Heart left ventricle (tissue), 16 donors: Measurements from ENCODE around the gene FOXK1. TPM values are rescaled to one million over a fixed set of nuclear protein-coding genes. Genes with fewer than 3 reads are reported as not detected.

ENCODE experiments used
- ATAC-seq, 4 donors: fragments of 200-7000 bp; cut with Tn5 transposase; one replicate each; pipeline ENCODE4 v1.9.1; 2020 to 2022; ENCODE audit warnings: moderate library complexity in 4 of 4, mild to moderate bottlenecking in 3 of 4, moderate number of reproducible peaks in 1 of 4
- DNase-seq, 5 donors: peaks; one replicate each; pipeline ENCODE4 v3.0.0-alpha.2; 2020
- H3K27ac ChIP-seq, 12 donors: fragments of 200-600 bp; sonication (generic) in 4 of 12; one replicate each; pipeline versions ENCODE4 v1.5.0 to v1.8.0; 2016 to 2022; ENCODE audit warnings: mild to moderate bottlenecking in 2 of 12
- H3K27me3 ChIP-seq, 9 donors: fragments of 200-600 bp; sonication (generic) in 2 of 9; one replicate each; pipeline versions ENCODE4 v1.5.1 to v1.8.0; 2016 to 2022; ENCODE audit warnings: mild to moderate bottlenecking in 3 of 9
- H3K36me3 ChIP-seq, 9 donors: fragments of 200-600 bp; sonication (generic) in 2 of 9; one replicate each; pipeline versions ENCODE4 v1.5.0 to v1.8.0; 2018 to 2022; ENCODE audit warnings: mild to moderate bottlenecking in 2 of 9
- H3K4me1 ChIP-seq, 12 donors: fragments of 200-600 bp; sonication (generic) in 4 of 12; one replicate each; pipeline versions ENCODE4 v1.5.0 to v1.8.0; 2016 to 2022; ENCODE audit warnings: mild to moderate bottlenecking in 3 of 12
- H3K4me3 ChIP-seq, 12 donors: fragments of 200-600 bp; sonication (generic) in 4 of 12; one replicate each; pipeline versions ENCODE4 v1.5.0 to v1.8.0; 2017 to 2022; ENCODE audit warnings: mild to moderate bottlenecking in 9 of 12, moderate library complexity in 4 of 12
- H3K9me3 ChIP-seq, 12 donors: fragments of 200-600 bp; sonication (generic) in 4 of 12; one replicate each; pipeline versions ENCODE4 v1.5.0 to v1.8.0; 2016 to 2022; ENCODE audit warnings: mild to moderate bottlenecking in 1 of 12
- POLR2A ChIP-seq, 2 donors: fragments of 450-650 bp; IDR thresholded peaks; one replicate each; pipeline ENCODE4 v1.6.1; 2017; ENCODE audit warnings: antibody characterized with exemption in 2 of 2, mild to moderate bottlenecking in 2 of 2, moderate library complexity in 2 of 2
- WGBS, 4 donors: extraction: QIAGEN DNeasy Blood & Tissue Kit in 2 of 4; methylation state at CpG; one replicate each; pipeline versions ENCODE4 v1.1.5 to v1.1.7; 2013 to 2018; 5-methylcytosine and 5-hydroxymethylcytosine counted together
- intact Hi-C, 10 donors: fragments of 100-400 bp; cut with DNase I; formaldehyde crosslinking; loops; one replicate each; pipeline versions ENCODE4 v1.11.1 to v1.14.2; 2022
- polyA plus RNA-seq, 2 donors: library from polyadenylated mRNA; stranded (reverse); fragments of 200-250 nt; gene quantifications; one replicate each; pipeline ENCODE4 v1.2.3, GENCODE V29; 2013
- total RNA-seq, 9 donors: library from RNA; depleted of rRNA in 2 of 9; stranded (reverse); fragments of >200 nt in 2 of 9; fragmentation: NEBNext Ultra II Directional in 3 of 9; extraction: Animal tissue kit (Norgen Biotek cat#: 25700) in 3 of 9; gene quantifications; one replicate each; pipeline versions ENCODE4 v1.1.0 to v1.2.4, GENCODE V29; 2016 to 2023
- TF ChIP-seq, protein P1 (sequence below), 12 donors: fragments of 200-600 bp; sonication (generic) in 4 of 12; IDR thresholded peaks; one replicate each; pipeline versions ENCODE4 v1.5.0 to v1.8.0; 2018 to 2022; ENCODE audit warnings: antibody characterized with exemption in 12 of 12, mild to moderate bottlenecking in 5 of 12
- donor health status: ischemic (EF 13 %, LVEDD 7.1; RV severe dilation, severe dysfunction).
- donor health status: healthy with polysubstance abuse.
- donor health status: DM: no; HTN: yes; CAD: no.
- donor health status: DM: no; HTN: no; CAD: no.
- donor health status: ischemic (EF 25% LVEDD 6.9; RV normal size, moderate dysfunction).
- donor health status: ischemic (EF 25% LVEDD 5.7; RV mildly dilated, moderate dysfunction).
- donor health status: healthy.
- donor health status: DM: yes; HTN: yes; CAD: no.
- donor health status: ischemic (EF 35%, LVEDD 5.7; RV mildly dilated, moderate dysfunction).
- donor health status: nonischemic (EF 11% LVEDD 7.7; RV severe dilation, severe dysfunction).
- donor health status: DM: yes; HTN: yes; CAD: no.
- donor health status: PGD.
- donor health status: ischemic (EF 29% LVEDD 5.4; RV normal size, mild dysfunction).
- donor health status: nonischemic (EF 23%, LVEDD 6.1; RV moderate dilation, normal function).

Gene FOXK1
- total and polyA plus RNA-seq, 11 donors = 9.3 to 43.7 (median 19.8) TPM

DNA sequence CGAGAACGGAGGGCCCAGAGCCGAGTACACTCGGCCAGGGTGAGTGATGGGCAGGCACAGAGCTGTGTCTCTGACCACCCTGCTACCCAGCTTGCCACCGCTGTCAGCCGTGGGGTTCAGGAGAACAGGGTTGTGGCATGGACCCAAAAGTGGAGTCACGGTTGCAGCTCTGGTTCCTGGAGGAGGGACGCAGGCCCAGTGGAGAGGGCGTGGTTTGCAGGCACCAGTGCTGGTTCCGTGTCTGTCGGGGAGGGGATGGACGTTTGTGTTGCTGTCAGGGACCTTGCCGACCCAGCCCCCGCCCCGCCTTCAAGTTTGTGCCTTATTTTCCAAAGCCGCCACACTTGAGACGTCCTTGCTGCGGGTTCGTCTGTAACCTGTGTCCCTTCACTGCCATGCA is 48.2 kb downstream of the FOXK1 start:
- Histone ChIP-seq H3K9me3 (no peaks in the 10 kb centered on the region), H3K27me3 (no peaks in the 10 kb centered on the region), H3K4me1 (peaks cover 3 to 52% (median 29%) of the 10 kb centered on the region in 12 donors), H3K27ac (no peak overlapping the region), H3K36me3 (peaks cover 0 to 34% (median 2%) of the 10 kb centered on the region in 9 donors), H3K4me3 (no peak overlapping the region)
- intact Hi-C loops = no loop called here
- no peak for DNase-seq
- WGBS, 4 donors = 86 to 88% (median 87%) methylated on average over 19 of the region's 19 CpGs
- ATAC-seq = no peak
- TF ChIP-seq POLR2A (IDR thresholded peaks at IDR 0.05) = no peak
- TF ChIP-seq, protein P1, sequence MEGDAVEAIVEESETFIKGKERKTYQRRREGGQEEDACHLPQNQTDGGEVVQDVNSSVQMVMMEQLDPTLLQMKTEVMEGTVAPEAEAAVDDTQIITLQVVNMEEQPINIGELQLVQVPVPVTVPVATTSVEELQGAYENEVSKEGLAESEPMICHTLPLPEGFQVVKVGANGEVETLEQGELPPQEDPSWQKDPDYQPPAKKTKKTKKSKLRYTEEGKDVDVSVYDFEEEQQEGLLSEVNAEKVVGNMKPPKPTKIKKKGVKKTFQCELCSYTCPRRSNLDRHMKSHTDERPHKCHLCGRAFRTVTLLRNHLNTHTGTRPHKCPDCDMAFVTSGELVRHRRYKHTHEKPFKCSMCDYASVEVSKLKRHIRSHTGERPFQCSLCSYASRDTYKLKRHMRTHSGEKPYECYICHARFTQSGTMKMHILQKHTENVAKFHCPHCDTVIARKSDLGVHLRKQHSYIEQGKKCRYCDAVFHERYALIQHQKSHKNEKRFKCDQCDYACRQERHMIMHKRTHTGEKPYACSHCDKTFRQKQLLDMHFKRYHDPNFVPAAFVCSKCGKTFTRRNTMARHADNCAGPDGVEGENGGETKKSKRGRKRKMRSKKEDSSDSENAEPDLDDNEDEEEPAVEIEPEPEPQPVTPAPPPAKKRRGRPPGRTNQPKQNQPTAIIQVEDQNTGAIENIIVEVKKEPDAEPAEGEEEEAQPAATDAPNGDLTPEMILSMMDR (IDR thresholded peaks at IDR 0.05) = no peak

DNA sequence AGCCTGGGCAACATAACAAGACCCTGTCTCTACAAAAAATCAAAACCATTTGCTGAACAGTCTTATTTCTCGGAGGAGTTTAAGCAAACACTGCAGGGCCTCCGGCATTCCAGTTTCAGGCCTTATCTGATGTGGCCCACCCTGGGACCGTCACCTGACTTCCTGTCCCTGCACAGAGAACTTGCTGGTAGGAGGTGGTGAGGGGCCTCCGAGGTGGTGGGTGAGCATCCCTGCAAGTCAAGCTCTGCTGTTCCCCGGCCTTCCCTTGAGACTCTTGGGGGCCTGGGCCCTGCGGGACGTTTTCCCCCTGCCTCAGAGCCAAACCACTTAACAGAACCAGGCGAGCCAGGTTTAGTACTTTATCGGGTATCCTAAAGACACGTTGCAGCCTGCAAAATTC is 48.9 kb downstream of the FOXK1 start:
- WGBS, 4 donors = 50 to 53% (median 52%) methylated on average over 10 of the region's 10 CpGs
- H3K36me3 ChIP-seq = peaks cover 0 to 34% (median 2%) of the 10 kb centered on the region in 9 donors
- H3K27ac ChIP-seq = peak overlapping the region in 1 of 12 donors; percentile 19
- DNase-seq (no peak), ATAC-seq (no peak)
- TF ChIP-seq, protein P1 (IDR thresholded peaks at IDR 0.05) = no peak
- TF ChIP-seq POLR2A (IDR thresholded peaks at IDR 0.05) = no peak
- peaks cover 3 to 52% (median 26%) of the 10 kb centered on the region in 12 donors for H3K4me1 ChIP-seq
- intact Hi-C loops = no loop called here
- no peaks in the 10 kb centered on the region for H3K27me3 ChIP-seq
- H3K9me3 ChIP-seq = no peaks in the 10 kb centered on the region
- H3K4me3 ChIP-seq = no peak overlapping the region

DNA sequence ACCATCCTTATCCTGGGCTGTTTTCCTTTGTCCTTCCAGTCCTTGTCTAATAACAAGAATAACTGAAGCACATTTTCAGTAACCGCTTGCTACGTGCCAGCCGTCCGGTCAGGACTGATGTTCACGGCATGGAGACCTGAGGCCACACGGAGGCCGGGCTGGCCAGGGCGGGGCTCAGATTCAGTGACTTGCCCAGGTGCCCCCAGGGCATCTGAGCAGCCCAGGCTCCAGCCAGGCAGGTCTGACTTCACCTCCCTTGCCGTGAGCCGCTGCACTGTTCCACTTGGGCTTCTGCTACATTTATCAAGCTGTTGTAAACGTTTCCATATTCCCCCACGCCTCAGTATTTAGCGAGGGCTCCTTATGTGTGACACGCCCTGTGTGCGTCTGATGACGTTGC is 49.7 kb downstream of the FOXK1 start:
- intact Hi-C loops = no loop called here
- DNase-seq (no peak), ATAC-seq (no peak)
- Histone ChIP-seq H3K9me3 (no peaks in the 10 kb centered on the region), H3K27ac (no peak overlapping the region), H3K36me3 (peaks cover 0 to 34% (median under 1%) of the 10 kb centered on the region in 9 donors), H3K4me3 (no peak overlapping the region), H3K4me1 (peaks cover 3 to 48% (median 20%) of the 10 kb centered on the region in 12 donors), H3K27me3 (no peaks in the 10 kb centered on the region)
- TF ChIP-seq, protein P1 (IDR thresholded peaks at IDR 0.05) = no peak
- no peak for TF ChIP-seq POLR2A (IDR thresholded peaks at IDR 0.05)
- 90 to 96% (median 94%) methylated on average over 16 of the region's 16 CpGs for WGBS, 4 donors

DNA sequence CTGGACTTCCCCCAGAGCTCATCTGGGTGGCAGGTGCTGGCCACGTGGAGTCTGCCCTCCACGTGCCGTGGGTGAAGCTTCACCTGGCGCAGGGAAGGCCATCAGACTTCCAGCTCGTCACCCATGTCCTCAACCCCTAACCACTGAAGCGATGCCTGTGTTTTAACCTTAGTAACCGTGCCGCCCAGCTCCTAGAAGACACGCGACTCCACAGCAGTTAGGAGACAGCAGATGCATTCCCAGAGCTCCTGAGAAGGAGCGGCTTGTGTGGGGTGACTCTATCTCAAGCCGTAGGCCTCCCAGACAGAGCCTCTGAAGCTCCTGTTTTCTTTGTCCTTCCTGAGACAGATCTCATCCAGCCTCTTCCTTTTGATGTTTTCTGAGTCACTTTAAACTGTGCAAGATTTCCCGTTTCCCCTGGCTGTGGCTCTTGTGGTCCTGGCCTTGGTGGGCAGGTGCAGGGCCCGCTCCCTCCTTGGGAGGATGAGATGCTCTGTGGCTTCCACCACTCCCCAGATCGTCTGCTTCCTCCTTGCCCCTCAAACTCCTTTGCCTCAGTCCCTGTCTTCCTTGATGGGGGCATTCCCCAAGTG is 51.9 kb downstream of the FOXK1 start:
- WGBS, 4 donors = 82 to 90% (median 85%) methylated on average over 14 to 15 of the region's 15 CpGs
- H3K4me3 ChIP-seq = no peak overlapping the region
- H3K4me1 ChIP-seq = peaks cover 3 to 49% (median 25%) of the 10 kb centered on the region in 12 donors

More for the DNA sequence above, 51.9 kb downstream of the FOXK1 start:
- no peaks in the 10 kb centered on the region for H3K27me3 ChIP-seq
- ATAC-seq = no peak
- DNase-seq = no peak
- TF ChIP-seq POLR2A (IDR thresholded peaks at IDR 0.05) = no peak
- TF ChIP-seq, protein P1 (IDR thresholded peaks at IDR 0.05) = no peak
- intact Hi-C loops = no loop called here
- peaks cover 0 to 19% (median 0%) of the 10 kb centered on the region in 9 donors for H3K36me3 ChIP-seq
- H3K9me3 ChIP-seq = no peaks in the 10 kb centered on the region
- H3K27ac ChIP-seq = peak overlapping the region in 4 of 12 donors; percentile 26 to 73 (median 50)
